Activated CD4-positive, CD25-positive, alpha-beta regulatory T cell treated with anti-CD3 and anti-CD28 coated beads, Interleukin-2, amount 50 U/mL, for 24 hours (primary cell): Measurements from ENCODE around the gene PACSIN2.

Experiments used
- ATAC-seq, 2 donors: fragments of 150-1000 bp; cut with Tn5 transposase; one replicate each; pipeline ENCODE4 v1.10.0; 2021; ENCODE audit warnings: mild to moderate bottlenecking in 1 of 2, moderate library complexity in 1 of 2

The PACSIN2 gene

GRCh38 chr22:42878561-42879305, 136.2 kb downstream of the PACSIN2 start:
- no peak for ATAC-seq

- ATAC-seq = no peak
Measured at GRCh38 chr22:42877597-42878340, 137.2 kb downstream of the PACSIN2 start.

- no peak for ATAC-seq
Measured at GRCh38 chr22:42877158-42877557, 137.8 kb downstream of the PACSIN2 start.

GRCh38 chr22:42876041-42876440, 138.9 kb downstream of the PACSIN2 start:
- no peak for ATAC-seq

- ATAC-seq = no peak
Measured at GRCh38 chr22:42874010-42874409, 140.9 kb downstream of the PACSIN2 start.

GRCh38 chr22:42873356-42873755, 141.6 kb downstream of the PACSIN2 start:
- no peak for ATAC-seq

- no peak for ATAC-seq
Measured at GRCh38 chr22:42872821-42873220, 142.1 kb downstream of the PACSIN2 start.

- ATAC-seq = no peak
Measured at GRCh38 chr22:42871146-42872050, 143.6 kb downstream of the PACSIN2 start.

- no peak for ATAC-seq
Measured at GRCh38 chr22:42869888-42870480, 145.0 kb downstream of the PACSIN2 start.

- ATAC-seq = no peak
Measured at GRCh38 chr22:42869463-42869862, 145.5 kb downstream of the PACSIN2 start.

GRCh38 chr22:42868751-42869251, 146.1 kb downstream of the PACSIN2 start:
- no peak for ATAC-seq

- ATAC-seq = no peak
Measured at GRCh38 chr22:42866100-42866499, 148.8 kb downstream of the PACSIN2 start.

- ATAC-seq = no peak
Measured at GRCh38 chr22:42865536-42865935, 149.4 kb downstream of the PACSIN2 start.

GRCh38 chr22:42863349-42863961, 151.5 kb downstream of the PACSIN2 start:
- ATAC-seq = peak; percentile 74 to 81

GRCh38 chr22:42862045-42862734, 152.8 kb downstream of the PACSIN2 start:
- no peak for ATAC-seq

- ATAC-seq = no peak
Measured at GRCh38 chr22:42860968-42861367, 154.0 kb downstream of the PACSIN2 start.

- no peak for ATAC-seq
Measured at GRCh38 chr22:42857845-42858481, 157.0 kb downstream of the PACSIN2 start.

- ATAC-seq = peak; percentile 86 to 87
Measured at GRCh38 chr22:42856865-42857704, 157.9 kb downstream of the PACSIN2 start, which contains the start of gene ARFGAP3. TSS of gene ARFGAP3 (minus strand) at chr22:42857273. CDS start at chr22:42857182, 91 bp downstream.

GRCh38 chr22:42856179-42856864, 158.6 kb downstream of the PACSIN2 start:
- ATAC-seq = peak; percentile 28 to 39
